ENCODE measurements around the gene FZD4.

FZD4 gene

GRCh38 chr11:86934926-86935579 is 20.1 kb downstream of the FZD4 start:
- Mint-ChIP-seq H3K4me1 (ENCODE audit: low read depth) (peaks cover 5% of the 10 kb centered on the region), H3K4me3 (no peak overlapping the region), H3K27me3 (peaks cover 6% of the 10 kb centered on the region), H3K36me3 (ENCODE audit: low read depth) (no peaks in the 10 kb centered on the region), H3K27ac (no peak overlapping the region), H3K9me3 (no peaks in the 10 kb centered on the region)
- no peak for DNase-seq

GRCh38 chr11:86934582-86934900 is 20.7 kb downstream of the FZD4 start:
- no peak overlapping the region for H3K27ac Mint-ChIP-seq
- H3K27me3 Mint-ChIP-seq = peaks cover 6% of the 10 kb centered on the region

GRCh38 chr11:86933891-86934581 is 21.2 kb downstream of the FZD4 start:
- H3K9me3 Mint-ChIP-seq = no peaks in the 10 kb centered on the region
- no peak for DNase-seq

More at GRCh38 chr11:86934582-86934900, 20.7 kb downstream of the FZD4 start:
- peaks cover 5% of the 10 kb centered on the region for H3K4me1 Mint-ChIP-seq (ENCODE audit: low read depth)
- H3K9me3 Mint-ChIP-seq = no peaks in the 10 kb centered on the region
- H3K36me3 Mint-ChIP-seq (ENCODE audit: low read depth) = no peaks in the 10 kb centered on the region
- no peak overlapping the region for H3K4me3 Mint-ChIP-seq
- DNase-seq = no peak

GRCh38 chr11:86932924-86933875 is 22.0 kb downstream of the FZD4 start:
- H3K4me1 Mint-ChIP-seq (ENCODE audit: low read depth) = peaks cover 5% of the 10 kb centered on the region
- no peaks in the 10 kb centered on the region for H3K36me3 Mint-ChIP-seq (ENCODE audit: low read depth)
- H3K4me3 Mint-ChIP-seq = no peak overlapping the region
- no peak for DNase-seq
- peaks cover 1% of the 10 kb centered on the region for H3K27me3 Mint-ChIP-seq
- no peaks in the 10 kb centered on the region for H3K9me3 Mint-ChIP-seq
- no peak overlapping the region for H3K27ac Mint-ChIP-seq

More at GRCh38 chr11:86933891-86934581, 21.2 kb downstream of the FZD4 start:
- H3K27ac Mint-ChIP-seq = no peak overlapping the region
- no peaks in the 10 kb centered on the region for H3K36me3 Mint-ChIP-seq (ENCODE audit: low read depth)
- H3K4me3 Mint-ChIP-seq = no peak overlapping the region
- H3K27me3 Mint-ChIP-seq = peaks cover 6% of the 10 kb centered on the region
- peaks cover 5% of the 10 kb centered on the region for H3K4me1 Mint-ChIP-seq (ENCODE audit: low read depth)

GRCh38 chr11:86932259-86932585 is 23.0 kb downstream of the FZD4 start:
- Mint-ChIP-seq H3K27me3 (no peaks in the 10 kb centered on the region), H3K4me1 (ENCODE audit: low read depth) (peaks cover 5% of the 10 kb centered on the region), H3K9me3 (no peaks in the 10 kb centered on the region), H3K36me3 (ENCODE audit: low read depth) (no peaks in the 10 kb centered on the region), H3K4me3 (no peak overlapping the region), H3K27ac (no peak overlapping the region)
- DNase-seq = no peak

GRCh38 chr11:86931548-86932258 is 23.5 kb downstream of the FZD4 start:
- no peak for DNase-seq
- H3K27me3 Mint-ChIP-seq = no peaks in the 10 kb centered on the region
- peaks cover 5% of the 10 kb centered on the region for H3K4me1 Mint-ChIP-seq (ENCODE audit: low read depth)
- H3K36me3 Mint-ChIP-seq (ENCODE audit: low read depth) = no peaks in the 10 kb centered on the region
- H3K4me3 Mint-ChIP-seq = no peak overlapping the region
- no peak overlapping the region for H3K27ac Mint-ChIP-seq
- H3K9me3 Mint-ChIP-seq = no peaks in the 10 kb centered on the region

GRCh38 chr11:86930957-86931547 is 24.1 kb downstream of the FZD4 start:
- no peak overlapping the region for H3K27ac Mint-ChIP-seq
- H3K27me3 Mint-ChIP-seq = no peaks in the 10 kb centered on the region
- no peak overlapping the region for H3K4me3 Mint-ChIP-seq
- peaks cover 5% of the 10 kb centered on the region for H3K4me1 Mint-ChIP-seq (ENCODE audit: low read depth)
- DNase-seq = no peak
- no peaks in the 10 kb centered on the region for H3K36me3 Mint-ChIP-seq (ENCODE audit: low read depth)
- no peaks in the 10 kb centered on the region for H3K9me3 Mint-ChIP-seq

GRCh38 chr11:86926975-86927374 is 28.2 kb downstream of the FZD4 start:
- Mint-ChIP-seq H3K27ac (no peak overlapping the region), H3K27me3 (no peaks in the 10 kb centered on the region), H3K4me1 (ENCODE audit: low read depth) (peaks cover 4% of the 10 kb centered on the region), H3K36me3 (ENCODE audit: low read depth) (no peaks in the 10 kb centered on the region), H3K4me3 (no peak overlapping the region), H3K9me3 (no peaks in the 10 kb centered on the region)
- DNase-seq = no peak

- H3K27ac Mint-ChIP-seq = no peak overlapping the region
- H3K36me3 Mint-ChIP-seq (ENCODE audit: low read depth) = no peaks in the 10 kb centered on the region
- no peaks in the 10 kb centered on the region for H3K4me1 Mint-ChIP-seq (ENCODE audit: low read depth)
- no peak overlapping the region for H3K4me3 Mint-ChIP-seq
- no peaks in the 10 kb centered on the region for H3K27me3 Mint-ChIP-seq
- H3K9me3 Mint-ChIP-seq = no peaks in the 10 kb centered on the region
- DNase-seq = no peak
Observed at GRCh38 chr11:86923999-86924766, 31.0 kb downstream of the FZD4 start.

- Mint-ChIP-seq H3K27me3 (no peaks in the 10 kb centered on the region), H3K36me3 (ENCODE audit: low read depth) (no peaks in the 10 kb centered on the region), H3K27ac (no peak overlapping the region), H3K4me3 (no peak overlapping the region), H3K4me1 (ENCODE audit: low read depth) (no peaks in the 10 kb centered on the region), H3K9me3 (no peaks in the 10 kb centered on the region)
- DNase-seq = no peak
Observed at GRCh38 chr11:86922225-86922624, 33.0 kb downstream of the FZD4 start.

GRCh38 chr11:86919557-86920210 is 35.5 kb downstream of the FZD4 start:
- peaks cover 2% of the 10 kb centered on the region for H3K4me1 Mint-ChIP-seq (ENCODE audit: low read depth)

GRCh38 chr11:86918973-86919372 is 36.2 kb downstream of the FZD4 start:
- H3K27ac Mint-ChIP-seq = no peak overlapping the region
- DNase-seq = no peak
- peaks cover 2% of the 10 kb centered on the region for H3K4me1 Mint-ChIP-seq (ENCODE audit: low read depth)
- H3K4me3 Mint-ChIP-seq = no peak overlapping the region
- no peaks in the 10 kb centered on the region for H3K36me3 Mint-ChIP-seq (ENCODE audit: low read depth)
- no peaks in the 10 kb centered on the region for H3K27me3 Mint-ChIP-seq
- H3K9me3 Mint-ChIP-seq = no peaks in the 10 kb centered on the region

More at GRCh38 chr11:86919557-86920210, 35.5 kb downstream of the FZD4 start:
- H3K4me3 Mint-ChIP-seq = no peak overlapping the region
- H3K36me3 Mint-ChIP-seq (ENCODE audit: low read depth) = no peaks in the 10 kb centered on the region
- H3K27me3 Mint-ChIP-seq = no peaks in the 10 kb centered on the region
- DNase-seq = no peak
- no peak overlapping the region for H3K27ac Mint-ChIP-seq
- H3K9me3 Mint-ChIP-seq = no peaks in the 10 kb centered on the region

- Mint-ChIP-seq H3K27me3 (peaks cover 3% of the 10 kb centered on the region), H3K36me3 (ENCODE audit: low read depth) (no peaks in the 10 kb centered on the region), H3K9me3 (no peaks in the 10 kb centered on the region), H3K27ac (no peak overlapping the region), H3K4me1 (ENCODE audit: low read depth) (peaks cover 2% of the 10 kb centered on the region), H3K4me3 (no peak overlapping the region)
- DNase-seq = no peak
Observed at GRCh38 chr11:86918496-86918895, 36.7 kb downstream of the FZD4 start.
